WI38 (cell line): ENCODE data around the gene DGKD.

Experiments
- H3K4me3 ChIP-seq: 2 replicates; pipeline ENCODE4 v1.5.1; 2011; ENCODE audit warnings: low read depth, mild to moderate bottlenecking, control low read depth, low read length
- CTCF ChIP-seq: IDR thresholded peaks from 2 replicates; pipeline ENCODE4 v1.5.1; 2012; ENCODE audit warnings: low read depth, mild to moderate bottlenecking, control low read depth, low read length

Gene DGKD

GRCh38 chr2:233474308-233475160 lies 120.2 kb downstream of the DGKD start:
- H3K4me3 ChIP-seq: no peak overlapping the region
- no peak for TF ChIP-seq CTCF

GRCh38 chr2:233476063-233476410 lies 121.7 kb downstream of the DGKD start:
- TF ChIP-seq CTCF: no peak
- no peak overlapping the region for H3K4me3 ChIP-seq

GRCh38 chr2:233476651-233477547 lies 122.6 kb downstream of the DGKD start:
- no peak for TF ChIP-seq CTCF
- H3K4me3 ChIP-seq: no peak overlapping the region

GRCh38 chr2:233477548-233478433 lies 123.5 kb downstream of the DGKD start:
- no peak for TF ChIP-seq CTCF
- no peak overlapping the region for H3K4me3 ChIP-seq

- TF ChIP-seq CTCF: no peak
- no peak overlapping the region for H3K4me3 ChIP-seq
Observed at GRCh38 chr2:233479616-233480489, 125.6 kb downstream of the DGKD start.

GRCh38 chr2:233480490-233481202 lies 126.4 kb downstream of the DGKD start:
- H3K4me3 ChIP-seq: no peak overlapping the region
- no peak for TF ChIP-seq CTCF
